Measurements from ENCODE around the gene SNX20.

DNA sequence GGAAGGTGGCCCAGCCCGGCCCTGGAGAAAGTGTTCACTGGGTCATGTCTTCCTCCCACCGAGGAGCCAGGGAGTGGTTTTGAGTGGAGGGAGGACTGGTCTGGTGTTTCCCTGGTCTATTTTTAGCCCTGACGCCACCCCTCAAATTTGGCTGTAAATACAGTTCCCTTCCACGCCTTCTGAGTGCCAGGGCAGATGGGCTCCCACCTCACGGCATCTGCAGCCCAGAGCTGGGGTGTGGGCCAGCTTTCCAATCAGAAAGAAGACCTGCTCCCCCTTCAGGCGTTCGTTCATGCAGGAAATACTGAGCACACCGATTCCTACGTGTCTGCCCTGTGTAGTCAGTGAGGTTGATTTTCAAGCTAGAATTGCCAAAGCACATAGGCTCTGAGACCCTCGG is 53.7 kb downstream of the SNX20 start:
- TF ChIP-seq CTCF (IDR thresholded peaks at IDR 0.05): peak in 3 of 4 experiments; percentile 71 to 75 (median 71)
- TF ChIP-seq POLR2AphosphoS5 (IDR thresholded peaks at IDR 0.05): peak; percentile 70

All from gastroesophageal sphincter (tissue), 3 donors.